Suprapubic skin (tissue), 4 donors: ENCODE data around the gene CDH13. TPM values are rescaled to one million over a fixed set of nuclear protein-coding genes. Genes with fewer than 3 reads are reported as not detected.

Experiments used
- DNase-seq, 2 donors: peaks; one replicate each; pipeline ENCODE4 v3.0.0-alpha.2; 2019; ENCODE audit warnings: low spot score in 2 of 2
- H3K27ac ChIP-seq: fragments of 200-600 bp; sonication (generic); one replicate; pipeline ENCODE4 v1.5.1; 2019
- H3K27me3 ChIP-seq: fragments of 200-600 bp; sonication (generic); one replicate; pipeline ENCODE4 v1.5.1; 2019
- H3K36me3 ChIP-seq: fragments of 200-600 bp; sonication (generic); one replicate; pipeline ENCODE4 v1.5.1; 2019
- H3K4me1 ChIP-seq: fragments of 200-600 bp; sonication (generic); one replicate; pipeline ENCODE4 v1.5.1; 2019
- H3K4me3 ChIP-seq: fragments of 200-600 bp; sonication (generic); one replicate; pipeline ENCODE4 v1.5.1; 2019; ENCODE audit warnings: mild to moderate bottlenecking
- H3K9me3 ChIP-seq: fragments of 200-600 bp; sonication (generic); one replicate; pipeline ENCODE4 v1.5.1; 2019
- EP300 ChIP-seq: sonication (generic); formaldehyde crosslinking; IDR thresholded peaks from one replicate; pipeline ENCODE4 v1.6.1; 2017; ENCODE audit warnings: antibody characterized with exemption
- POLR2A ChIP-seq, 2 donors: fragments of 450-650 bp; IDR thresholded peaks; one replicate each; pipeline ENCODE4 v1.6.1; 2017; ENCODE audit warnings: antibody characterized with exemption in 2 of 2, mild to moderate bottlenecking in 2 of 2, moderate library complexity in 2 of 2
- POLR2AphosphoS5 ChIP-seq, 3 donors: sonication (generic); formaldehyde crosslinking; IDR thresholded peaks; one replicate each; pipeline ENCODE4 v1.6.1; 2017; ENCODE audit warnings: antibody characterized with exemption in 3 of 3
- WGBS: methylation state at CpG from one replicate; pipeline ENCODE4 v1.1.5; 2018; 5-methylcytosine and 5-hydroxymethylcytosine counted together
- total RNA-seq, 4 donors: library from RNA; depleted of rRNA; stranded (reverse); fragments of >200 nt; gene quantifications; one replicate each; pipeline ENCODE4 v1.1.0, GENCODE V29; 2016
- TF ChIP-seq, protein P1 (sequence below), 2 donors: fragments of 200-600 bp in 1 of 2; fragments of 450-650 bp in 1 of 2; sonication (generic) in 1 of 2; IDR thresholded peaks; one replicate each; pipeline ENCODE4 v1.5.1; 2016 to 2019; ENCODE audit warnings: antibody characterized with exemption in 2 of 2, mild to moderate bottlenecking in 1 of 2, moderate library complexity in 1 of 2

CDH13 gene
- total RNA-seq, 4 donors from 2014 or later = 90.4 to 176 (median 139) TPM

DNA sequence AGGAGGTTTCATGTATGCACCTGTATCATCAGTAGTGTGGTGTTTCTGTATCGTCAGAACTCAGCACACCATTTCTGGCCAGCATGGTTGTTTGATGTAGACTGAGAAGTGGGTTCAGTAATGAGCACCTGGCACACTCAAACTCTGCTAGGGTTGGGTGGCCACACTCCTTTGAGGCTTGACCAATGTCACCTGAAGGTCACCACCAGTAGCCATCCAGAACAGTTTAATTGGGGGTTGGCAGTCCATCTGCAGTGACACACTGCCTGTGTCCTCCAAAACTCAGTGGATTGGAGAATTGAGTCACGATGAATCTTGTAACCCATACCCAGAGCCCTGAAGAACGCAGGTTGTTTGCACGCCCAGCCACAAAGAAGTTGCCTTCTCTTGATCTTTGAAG lies 1094.2 kb downstream of the CDH13 start:
- DNase-seq = peak in 1 of 2 donors; percentile 26
- no peaks in the 10 kb centered on the region for H3K36me3 ChIP-seq
- H3K4me1 ChIP-seq = no peaks in the 10 kb centered on the region
- TF ChIP-seq POLR2AphosphoS5 (IDR thresholded peaks at IDR 0.05) (no peak), EP300 (no peak), POLR2A (IDR thresholded peaks at IDR 0.05) (no peak)
- TF ChIP-seq, protein P1, sequence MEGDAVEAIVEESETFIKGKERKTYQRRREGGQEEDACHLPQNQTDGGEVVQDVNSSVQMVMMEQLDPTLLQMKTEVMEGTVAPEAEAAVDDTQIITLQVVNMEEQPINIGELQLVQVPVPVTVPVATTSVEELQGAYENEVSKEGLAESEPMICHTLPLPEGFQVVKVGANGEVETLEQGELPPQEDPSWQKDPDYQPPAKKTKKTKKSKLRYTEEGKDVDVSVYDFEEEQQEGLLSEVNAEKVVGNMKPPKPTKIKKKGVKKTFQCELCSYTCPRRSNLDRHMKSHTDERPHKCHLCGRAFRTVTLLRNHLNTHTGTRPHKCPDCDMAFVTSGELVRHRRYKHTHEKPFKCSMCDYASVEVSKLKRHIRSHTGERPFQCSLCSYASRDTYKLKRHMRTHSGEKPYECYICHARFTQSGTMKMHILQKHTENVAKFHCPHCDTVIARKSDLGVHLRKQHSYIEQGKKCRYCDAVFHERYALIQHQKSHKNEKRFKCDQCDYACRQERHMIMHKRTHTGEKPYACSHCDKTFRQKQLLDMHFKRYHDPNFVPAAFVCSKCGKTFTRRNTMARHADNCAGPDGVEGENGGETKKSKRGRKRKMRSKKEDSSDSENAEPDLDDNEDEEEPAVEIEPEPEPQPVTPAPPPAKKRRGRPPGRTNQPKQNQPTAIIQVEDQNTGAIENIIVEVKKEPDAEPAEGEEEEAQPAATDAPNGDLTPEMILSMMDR (IDR thresholded peaks at IDR 0.05) = no peak
- H3K27me3 ChIP-seq = no peaks in the 10 kb centered on the region
- WGBS = 97% methylated on average over 3 of the region's 4 CpGs
- H3K4me3 ChIP-seq = no peak overlapping the region
- H3K27ac ChIP-seq = no peak overlapping the region
- no peaks in the 10 kb centered on the region for H3K9me3 ChIP-seq

DNA sequence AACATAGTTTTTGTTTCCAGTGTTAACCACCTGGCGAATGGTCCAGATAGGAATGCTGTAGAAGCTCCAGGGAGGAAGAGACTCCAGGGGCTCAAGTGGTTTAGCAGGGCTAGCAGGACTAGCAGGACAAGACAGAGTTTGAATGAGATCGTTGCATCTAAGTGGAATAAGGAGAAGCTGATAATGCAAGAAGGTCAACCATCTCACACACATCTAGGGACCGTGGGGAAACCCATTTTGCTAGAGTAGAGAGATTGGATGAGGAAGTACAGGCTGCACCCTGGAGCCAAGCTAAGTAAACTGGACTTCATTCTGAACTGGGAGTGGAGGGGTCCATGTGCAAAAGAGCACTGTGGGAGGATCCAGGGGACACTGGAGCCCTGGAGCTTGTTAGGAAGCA lies 1094.9 kb downstream of the CDH13 start:
- H3K4me1 ChIP-seq = no peaks in the 10 kb centered on the region
- 85% methylated on average over 3 of the region's 3 CpGs for WGBS
- peak in 1 of 2 donors; percentile 45 for DNase-seq
- H3K9me3 ChIP-seq = no peaks in the 10 kb centered on the region
- no peaks in the 10 kb centered on the region for H3K27me3 ChIP-seq
- no peak overlapping the region for H3K4me3 ChIP-seq
- H3K27ac ChIP-seq = no peak overlapping the region
- H3K36me3 ChIP-seq = no peaks in the 10 kb centered on the region
- TF ChIP-seq, protein P1 (IDR thresholded peaks at IDR 0.05) = no peak
- TF ChIP-seq EP300 = no peak
- TF ChIP-seq POLR2A (IDR thresholded peaks at IDR 0.05) = no peak
- no peak for TF ChIP-seq POLR2AphosphoS5 (IDR thresholded peaks at IDR 0.05)

GRCh38 chr16:83722456-83723183 lies 1095.9 kb downstream of the CDH13 start:
- Histone ChIP-seq H3K9me3 (no peaks in the 10 kb centered on the region), H3K27ac (no peak overlapping the region), H3K36me3 (no peaks in the 10 kb centered on the region), H3K27me3 (no peaks in the 10 kb centered on the region), H3K4me3 (no peak overlapping the region), H3K4me1 (no peaks in the 10 kb centered on the region)
- TF ChIP-seq POLR2AphosphoS5 (IDR thresholded peaks at IDR 0.05) (no peak), POLR2A (IDR thresholded peaks at IDR 0.05) (no peak), EP300 (no peak)
- TF ChIP-seq, protein P1 (IDR thresholded peaks at IDR 0.05) = no peak
- WGBS = 61% methylated on average over 6 of the region's 6 CpGs
- DNase-seq = peak in 1 of 2 donors; percentile 28

GRCh38 chr16:83723244-83723643 lies 1096.5 kb downstream of the CDH13 start:
- TF ChIP-seq EP300 (no peak), POLR2A (IDR thresholded peaks at IDR 0.05) (no peak), POLR2AphosphoS5 (IDR thresholded peaks at IDR 0.05) (no peak)
- TF ChIP-seq, protein P1 (IDR thresholded peaks at IDR 0.05) = no peak
- Histone ChIP-seq H3K27ac (no peak overlapping the region), H3K36me3 (no peaks in the 10 kb centered on the region), H3K27me3 (no peaks in the 10 kb centered on the region), H3K4me3 (no peak overlapping the region), H3K9me3 (no peaks in the 10 kb centered on the region), H3K4me1 (no peaks in the 10 kb centered on the region)
- WGBS = 75% methylated on average over 3 of the region's 3 CpGs
- DNase-seq = peak in 1 of 2 donors; percentile 7

DNA sequence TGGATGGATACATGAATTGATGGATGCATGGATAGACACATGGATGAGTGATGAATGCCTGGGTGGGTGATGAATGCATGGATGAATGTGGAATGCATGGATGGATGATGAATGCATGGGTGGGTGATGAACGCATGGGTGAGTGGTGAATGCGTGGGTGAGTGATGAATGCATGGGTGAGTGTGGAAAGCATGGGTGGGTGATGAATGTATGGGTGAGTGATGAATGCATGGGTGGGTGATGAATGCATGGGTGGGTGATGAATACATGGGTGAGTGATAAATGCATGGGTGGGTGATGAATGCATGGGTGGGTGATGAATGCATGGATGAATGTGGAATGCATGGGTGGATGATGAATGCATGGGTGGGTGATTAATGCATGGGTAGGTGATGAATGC lies 1097.1 kb downstream of the CDH13 start:
- 96% methylated on average over 2 of the region's 2 CpGs for WGBS
- H3K4me1 ChIP-seq = no peaks in the 10 kb centered on the region
- H3K27ac ChIP-seq = no peak overlapping the region
- no peaks in the 10 kb centered on the region for H3K36me3 ChIP-seq
- no peaks in the 10 kb centered on the region for H3K9me3 ChIP-seq
- TF ChIP-seq EP300 (no peak), POLR2A (IDR thresholded peaks at IDR 0.05) (no peak), POLR2AphosphoS5 (IDR thresholded peaks at IDR 0.05) (no peak)
- TF ChIP-seq, protein P1 (IDR thresholded peaks at IDR 0.05) = no peak
- DNase-seq = peak in 1 of 2 donors; percentile 7
- no peak overlapping the region for H3K4me3 ChIP-seq
- no peaks in the 10 kb centered on the region for H3K27me3 ChIP-seq
